Chondrocyte (in vitro differentiated cells): Measurements from ENCODE around the gene OTOS. TPM values are rescaled to one million over a fixed set of nuclear protein-coding genes. Genes with fewer than 3 reads are reported as not detected.

Experiments
- DNase-seq: peaks from one replicate; pipeline ENCODE4 v3.0.0; 2021; ENCODE audit warnings: mixed read lengths, low spot score
- H3K27ac Mint-ChIP-seq: one replicate; pipeline ENCODE4 v1.8.0; 2021; ENCODE audit warnings: mild to moderate bottlenecking, moderate library complexity, mixed read lengths; ENCODE audit not compliant: unreplicated experiment
- H3K27me3 Mint-ChIP-seq: 2 replicates; pipeline ENCODE4 v1.8.0; 2021; ENCODE audit warnings: low read depth, mixed read lengths
- H3K36me3 Mint-ChIP-seq: 2 replicates; pipeline ENCODE4 v1.8.0; 2021; ENCODE audit warnings: low read depth, mixed read lengths
- H3K4me1 Mint-ChIP-seq: 2 replicates; pipeline ENCODE4 v1.8.0; 2021; ENCODE audit warnings: low read depth, mild to moderate bottlenecking, mixed read lengths
- H3K4me3 Mint-ChIP-seq: one replicate; pipeline ENCODE4 v1.8.0; 2021; ENCODE audit warnings: mild to moderate bottlenecking, moderate library complexity, mixed read lengths; ENCODE audit not compliant: unreplicated experiment
- H3K9me3 Mint-ChIP-seq: 2 replicates; pipeline ENCODE4 v1.8.0; 2021; ENCODE audit warnings: low read depth, mixed read lengths
- CTCF ChIP-seq: fragments of 200-600 bp; sonication (generic); IDR thresholded peaks from 2 replicates; pipeline ENCODE4 v1.5.0; 2021; ENCODE audit warnings: antibody characterized with exemption, mild to moderate bottlenecking, moderate library complexity
- total RNA-seq: library from RNA; stranded (reverse); gene quantifications from 3 replicates; pipeline ENCODE4 v1.2.1, GENCODE V29; 2021

Gene OTOS
- total RNA-seq, 1 donor from 2014 or later = not detected

- no peaks in the 10 kb centered on the region for H3K9me3 Mint-ChIP-seq
- peak; percentile 47 for DNase-seq
- no peaks in the 10 kb centered on the region for H3K36me3 Mint-ChIP-seq
- no peak for TF ChIP-seq CTCF
- H3K27ac Mint-ChIP-seq = no peak overlapping the region
- H3K27me3 Mint-ChIP-seq = peaks cover 36% of the 10 kb centered on the region
- H3K4me3 Mint-ChIP-seq = no peak overlapping the region
- no peaks in the 10 kb centered on the region for H3K4me1 Mint-ChIP-seq
These were observed 23.6 kb upstream of the OTOS start for GRCh38 chr2:240163844-240164574.

GRCh38 chr2:240162939-240163714, 22.7 kb upstream of the OTOS start:
- peaks cover 35% of the 10 kb centered on the region for H3K27me3 Mint-ChIP-seq
- no peaks in the 10 kb centered on the region for H3K9me3 Mint-ChIP-seq
- peak; percentile 41 for DNase-seq
- no peak for TF ChIP-seq CTCF
- no peaks in the 10 kb centered on the region for H3K4me1 Mint-ChIP-seq
- H3K27ac Mint-ChIP-seq = no peak overlapping the region
- H3K4me3 Mint-ChIP-seq = no peak overlapping the region
- H3K36me3 Mint-ChIP-seq = no peaks in the 10 kb centered on the region

- Mint-ChIP-seq H3K36me3 (no peaks in the 10 kb centered on the region), H3K27me3 (peaks cover 32% of the 10 kb centered on the region), H3K27ac (no peak overlapping the region), H3K9me3 (no peaks in the 10 kb centered on the region), H3K4me1 (no peaks in the 10 kb centered on the region), H3K4me3 (no peak overlapping the region)
- peak; percentile 62 for DNase-seq
- no peak for TF ChIP-seq CTCF
These were observed 22.1 kb upstream of the OTOS start for GRCh38 chr2:240162531-240162930.

- Mint-ChIP-seq H3K9me3 (no peaks in the 10 kb centered on the region), H3K4me1 (no peaks in the 10 kb centered on the region), H3K36me3 (no peaks in the 10 kb centered on the region), H3K27ac (no peak overlapping the region), H3K4me3 (no peak overlapping the region), H3K27me3 (peaks cover 31% of the 10 kb centered on the region)
- peak; percentile 51 for DNase-seq
- TF ChIP-seq CTCF = no peak
These were observed 21.6 kb upstream of the OTOS start for GRCh38 chr2:240162032-240162431.

GRCh38 chr2:240161087-240161750, 20.8 kb upstream of the OTOS start:
- H3K27me3 Mint-ChIP-seq = peaks cover 26% of the 10 kb centered on the region
- no peak overlapping the region for H3K27ac Mint-ChIP-seq
- no peaks in the 10 kb centered on the region for H3K4me1 Mint-ChIP-seq
- no peaks in the 10 kb centered on the region for H3K9me3 Mint-ChIP-seq
- no peak overlapping the region for H3K4me3 Mint-ChIP-seq
- H3K36me3 Mint-ChIP-seq = no peaks in the 10 kb centered on the region
- DNase-seq = peak; percentile 90
- TF ChIP-seq CTCF = no peak
